Brain microvascular endothelial cell (primary cell): ENCODE data around the gene FOXP2.
"Not testable (repeated sequence)": the region's sequence is repeated elsewhere in the genome, so short reads cannot be mapped to it uniquely, and the experiment has no call there.

Experiments
- DNase-seq: peaks from one replicate; pipeline ENCODE4 v3.0.0-alpha.2; 2020
- H3K27ac ChIP-seq: fragments of 250-450 bp; sonication (Bioruptor Pico); 2 replicates; pipeline ENCODE4 v1.5.1; 2020; ENCODE audit warnings: mild to moderate bottlenecking, moderate library complexity
- H3K27me3 ChIP-seq: fragments of 250-450 bp; sonication (Bioruptor Pico); replicated peaks from 2 replicates; pipeline ENCODE4 v1.5.1; 2020; ENCODE audit warnings: mild to moderate bottlenecking
- H3K36me3 ChIP-seq: fragments of 250-450 bp; sonication (Bioruptor Pico); replicated peaks from 2 replicates; pipeline ENCODE4 v1.5.1; 2020; ENCODE audit warnings: mild to moderate bottlenecking
- H3K4me3 ChIP-seq: 2 replicates; pipeline ENCODE4 v1.5.1; 2011; ENCODE audit warnings: low read depth, mild to moderate bottlenecking, control low read depth, low read length, moderate library complexity
- CTCF ChIP-seq: IDR thresholded peaks from 2 replicates; pipeline ENCODE4 v1.5.1; 2011; ENCODE audit warnings: low read depth, mild to moderate bottlenecking, moderate library complexity, low read length, control low read depth, inconsistent platforms; ENCODE audit errors: missing control alignments
- in situ Hi-C: cut with HindIII; loops from 2 replicates; pipeline ENCODE4 v1.10.0; 2017; ENCODE audit warnings: low sequenced_read_pairs, low pct_ligation_motif_present

The FOXP2 gene

DNA sequence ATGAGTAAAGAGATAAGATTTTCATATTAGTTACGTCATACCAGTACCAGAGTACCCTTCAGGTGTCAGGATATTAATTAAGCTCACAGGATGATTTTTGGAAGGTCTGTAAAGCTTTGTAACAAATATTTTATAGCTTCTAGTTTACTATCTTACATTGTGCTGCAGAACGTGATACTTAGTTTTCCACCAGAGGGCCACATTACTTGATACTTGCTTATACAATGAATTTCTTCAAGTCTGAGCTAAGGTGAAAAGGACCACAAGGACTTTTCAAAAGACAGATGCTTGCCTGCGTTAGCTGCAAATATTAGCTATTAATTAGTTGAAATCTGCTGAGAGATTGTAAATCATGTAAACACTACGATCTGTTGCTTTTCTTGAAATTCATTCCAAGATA lies 12.2 kb downstream of the FOXP2 start:
- H3K36me3 ChIP-seq: no peaks in the 10 kb centered on the region
- peak; percentile 34 for DNase-seq
- H3K4me3 ChIP-seq: no peak overlapping the region
- H3K27me3 ChIP-seq: no peaks in the 10 kb centered on the region
- TF ChIP-seq CTCF: peak; percentile 46
- in situ Hi-C loops: no loop called here
- no peak overlapping the region for H3K27ac ChIP-seq

DNA sequence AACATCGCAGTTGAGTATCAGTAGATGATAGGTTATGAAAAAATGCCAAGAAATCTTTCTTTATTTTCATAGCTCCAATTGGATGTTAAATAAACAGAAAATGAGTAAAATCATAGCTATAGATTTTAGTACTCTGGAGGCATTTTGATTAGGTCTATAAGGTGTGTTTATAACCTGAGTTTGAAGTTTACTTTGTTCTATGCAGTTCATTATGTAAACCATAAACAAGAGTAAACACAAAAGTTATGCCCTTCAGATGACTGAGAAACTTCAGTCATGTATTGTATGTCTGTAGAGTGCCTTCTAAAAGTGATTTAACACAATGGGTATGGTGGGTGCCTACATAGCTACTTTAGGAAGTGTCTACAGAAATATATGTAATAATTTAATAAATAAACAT lies 13.6 kb downstream of the FOXP2 start:
- no peak for DNase-seq
- TF ChIP-seq CTCF: no peak
- H3K4me3 ChIP-seq: no peak overlapping the region
- no peaks in the 10 kb centered on the region for H3K27me3 ChIP-seq
- in situ Hi-C loops: no loop called here
- no peak overlapping the region for H3K27ac ChIP-seq
- H3K36me3 ChIP-seq: no peaks in the 10 kb centered on the region

- Histone ChIP-seq H3K36me3 (no peaks in the 10 kb centered on the region), H3K27ac (no peak overlapping the region), H3K27me3 (no peaks in the 10 kb centered on the region), H3K4me3 (no peak overlapping the region)
- DNase-seq: no peak
- in situ Hi-C loops: no loop called here
- no peak for TF ChIP-seq CTCF
Measured at GRCh38 chr7:114431189-114431588, 16.6 kb downstream of the FOXP2 start.

DNA sequence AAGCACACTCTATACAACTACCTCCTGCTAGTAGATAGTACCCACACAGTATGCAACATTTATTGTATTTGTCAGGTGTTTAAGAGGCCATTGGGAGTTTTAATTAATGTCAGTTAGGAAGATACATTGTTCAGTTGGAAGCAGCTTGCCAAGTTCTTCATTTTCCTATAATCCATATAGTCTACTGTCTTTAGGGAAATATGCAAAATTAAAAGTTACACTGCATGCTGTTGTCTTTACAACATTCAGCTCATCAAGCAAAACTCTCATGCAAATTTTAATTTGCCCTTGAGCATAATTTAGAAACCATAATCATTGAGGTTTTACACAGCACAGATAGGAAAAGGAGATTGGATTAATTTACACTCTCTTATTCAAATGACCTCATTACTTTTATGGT lies 17.4 kb downstream of the FOXP2 start:
- no peak for DNase-seq
- in situ Hi-C loops: no loop called here
- Histone ChIP-seq H3K27ac (no peak overlapping the region), H3K4me3 (no peak overlapping the region), H3K36me3 (no peaks in the 10 kb centered on the region), H3K27me3 (no peaks in the 10 kb centered on the region)
- TF ChIP-seq CTCF: no peak

DNA sequence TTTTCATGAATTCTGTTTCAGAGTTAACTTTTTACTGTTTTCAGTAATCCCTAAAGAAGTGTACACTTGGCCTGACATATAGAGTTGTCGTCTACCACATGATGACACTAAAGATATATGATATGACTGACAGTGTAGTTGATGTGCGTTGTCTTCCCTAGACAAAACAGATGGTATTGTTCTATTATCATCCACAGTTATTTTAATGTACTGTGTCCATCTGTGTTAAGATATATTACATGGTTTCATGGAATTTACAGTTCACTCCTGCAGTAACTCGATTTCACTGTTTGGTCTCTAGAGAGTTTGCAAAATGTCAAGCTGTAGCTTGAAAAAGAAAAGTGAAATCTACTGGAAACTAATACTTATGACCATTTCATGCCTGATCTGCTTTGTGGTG lies 18.1 kb downstream of the FOXP2 start:
- Histone ChIP-seq H3K36me3 (no peaks in the 10 kb centered on the region), H3K27ac (no peak overlapping the region), H3K4me3 (no peak overlapping the region), H3K27me3 (no peaks in the 10 kb centered on the region)
- no peak for DNase-seq
- in situ Hi-C loops: no loop called here
- no peak for TF ChIP-seq CTCF

DNA sequence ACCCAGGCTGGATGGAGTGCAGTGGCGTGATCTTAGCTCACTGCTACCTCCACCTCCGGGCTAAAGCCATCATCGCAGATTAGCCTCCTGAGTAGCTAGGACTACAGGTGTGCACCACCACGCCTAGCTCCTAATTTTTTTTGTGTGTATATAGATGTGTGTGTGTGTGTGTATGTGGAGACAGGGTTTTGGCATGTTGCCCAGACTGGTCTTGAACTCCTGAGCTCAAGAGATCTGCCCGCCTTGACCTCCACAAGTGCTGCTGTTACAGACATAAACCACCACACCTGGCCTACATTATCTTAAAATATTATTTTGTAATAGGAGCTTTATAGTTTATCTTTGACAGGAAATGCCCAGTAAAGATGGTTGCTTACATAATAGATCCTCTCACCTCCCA lies 25.0 kb downstream of the FOXP2 start:
- no peak for TF ChIP-seq CTCF
- Histone ChIP-seq H3K36me3 (no peaks in the 10 kb centered on the region), H3K27me3 (no peaks in the 10 kb centered on the region), H3K27ac (no peak overlapping the region), H3K4me3 (no peak overlapping the region)
- no peak for DNase-seq
- in situ Hi-C loops: no loop called here

DNA sequence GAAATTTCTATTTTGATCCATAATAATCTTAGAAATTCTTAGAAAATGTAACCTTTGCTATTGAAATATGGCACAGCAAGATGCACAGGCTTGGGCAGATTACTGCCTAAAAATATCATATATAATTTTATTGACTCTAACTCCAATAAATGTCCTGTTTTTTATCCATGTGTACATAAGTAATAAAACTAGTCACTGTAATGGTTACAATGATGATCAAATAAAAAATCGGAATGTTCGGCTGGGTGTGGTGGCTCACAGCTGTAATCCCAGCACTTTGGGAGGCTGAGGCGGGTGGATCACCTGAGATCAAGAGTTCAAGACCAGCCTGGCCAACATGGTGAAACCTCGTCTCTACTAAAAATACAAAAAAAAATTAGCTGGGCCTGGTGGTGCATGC lies 26.3 kb downstream of the FOXP2 start:
- DNase-seq, H3K4me3 ChIP-seq, H3K36me3 ChIP-seq, in situ Hi-C loops, H3K27ac ChIP-seq, H3K27me3 ChIP-seq: not testable (repeated sequence)
